OCI-LY3 (cell line): ENCODE results near the gene ZFX.
"Not testable (repeated sequence)": the region's sequence is repeated elsewhere in the genome, so short reads cannot be mapped to it uniquely, and the experiment has no call there.

ENCODE experiments used
- H2AFZ ChIP-seq: fragments of 200-600, 300-600 bp; shearing (Covaris generic); 2 replicates; pipeline ENCODE4 v1.6.0; 2014; ENCODE audit warnings: antibody characterized with exemption, low read depth, low read length
- H3K27ac ChIP-seq: fragments of 200-600, 300-600 bp; sonication (generic); 2 replicates; pipeline ENCODE4 v1.5.1; 2014; ENCODE audit warnings: mild to moderate bottlenecking, low read length, moderate library complexity, mixed read lengths
- H3K27me3 ChIP-seq: fragments of 200-600, 300-600 bp; sonication (generic); 2 replicates; pipeline ENCODE4 v1.6.1; 2014; ENCODE audit warnings: low read depth, low read length, mixed read lengths
- H3K36me3 ChIP-seq: fragments of 200-600, 300-600 bp; sonication (generic); replicated peaks from 2 replicates; pipeline ENCODE3; 2014; ENCODE audit warnings: low read depth, low read length, mixed read lengths
- H3K4me1 ChIP-seq: fragments of 300-600, 200-600 bp; sonication (generic); 2 replicates; pipeline ENCODE4 v1.6.1; 2014; ENCODE audit warnings: low read length, mixed read lengths
- H3K4me2 ChIP-seq: fragments of 200-600, 300-600 bp; sonication (generic); 2 replicates; pipeline ENCODE4 v1.6.1; 2014; ENCODE audit warnings: low read length, mixed read lengths
- H3K4me3 ChIP-seq: fragments of 300-600, 200-600 bp; sonication (generic); 2 replicates; pipeline ENCODE4 v1.5.1; 2014; ENCODE audit warnings: antibody characterized with exemption, mild to moderate bottlenecking, low read length, moderate library complexity
- H3K79me2 ChIP-seq: fragments of 300-600, 200-600 bp; shearing (Covaris generic); 2 replicates; pipeline ENCODE4 v1.6.1; 2014; ENCODE audit warnings: mild to moderate bottlenecking, low read length, mixed read lengths
- H3K9ac ChIP-seq: fragments of 300-600, 200-600 bp; shearing (Covaris generic); 2 replicates; pipeline ENCODE4 v1.6.0; 2014; ENCODE audit warnings: mild to moderate bottlenecking, low read length, moderate library complexity
- H3K9me3 ChIP-seq: fragments of 200-600, 300-600 bp; shearing (Covaris generic); 2 replicates; pipeline ENCODE4 v1.6.1; 2014; ENCODE audit warnings: low read length, mixed read lengths; ENCODE audit not compliant: insufficient read depth
- H4K20me1 ChIP-seq: fragments of 200-600, 300-600 bp; sonication (generic); 2 replicates; pipeline ENCODE4 v1.6.1; 2016; ENCODE audit warnings: low read length, mixed read lengths; ENCODE audit not compliant: insufficient read depth
- EZH2phosphoT487 ChIP-seq: fragments of 200-600 bp; shearing (Covaris generic); IDR thresholded peaks from 2 replicates; pipeline ENCODE4 v1.6.1; 2018; ENCODE audit warnings: antibody characterized with exemption, mixed run types, low read depth
- TF ChIP-seq, protein P1 (sequence below): fragments of 200-600, 300-600 bp; sonication (generic); IDR thresholded peaks from 2 replicates; pipeline ENCODE4 v1.5.1; 2014; ENCODE audit warnings: antibody characterized with exemption, low read length, low read depth

Gene ZFX

DNA sequence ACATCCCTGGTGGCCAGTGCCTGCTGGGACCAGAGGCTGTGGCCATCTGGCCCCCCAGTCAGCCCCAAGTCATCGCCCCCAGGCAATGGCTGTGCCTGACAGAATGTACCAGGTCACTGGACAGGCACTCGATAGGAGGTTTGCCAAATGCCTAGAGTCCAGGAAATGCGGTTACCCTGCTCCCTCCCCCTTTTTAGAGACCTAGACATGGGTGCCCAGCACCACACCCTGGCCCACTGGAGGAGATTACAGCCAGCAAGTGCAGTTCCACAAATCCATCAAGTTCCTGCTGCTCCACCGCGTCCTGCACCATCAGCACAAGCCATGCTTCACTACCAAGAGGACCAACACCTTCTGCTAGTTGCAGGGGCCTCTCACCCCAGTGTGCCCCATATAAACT lies 16.2 kb upstream of the ZFX start:
- no peak overlapping the region for H3K4me2 ChIP-seq
- H3K9me3 ChIP-seq = no peaks in the 10 kb centered on the region
- H3K27ac ChIP-seq = no peak overlapping the region
- no peak overlapping the region for H2AFZ ChIP-seq
- H3K36me3 ChIP-seq = no peaks in the 10 kb centered on the region
- TF ChIP-seq EZH2phosphoT487 = no peak
- TF ChIP-seq, protein P1, sequence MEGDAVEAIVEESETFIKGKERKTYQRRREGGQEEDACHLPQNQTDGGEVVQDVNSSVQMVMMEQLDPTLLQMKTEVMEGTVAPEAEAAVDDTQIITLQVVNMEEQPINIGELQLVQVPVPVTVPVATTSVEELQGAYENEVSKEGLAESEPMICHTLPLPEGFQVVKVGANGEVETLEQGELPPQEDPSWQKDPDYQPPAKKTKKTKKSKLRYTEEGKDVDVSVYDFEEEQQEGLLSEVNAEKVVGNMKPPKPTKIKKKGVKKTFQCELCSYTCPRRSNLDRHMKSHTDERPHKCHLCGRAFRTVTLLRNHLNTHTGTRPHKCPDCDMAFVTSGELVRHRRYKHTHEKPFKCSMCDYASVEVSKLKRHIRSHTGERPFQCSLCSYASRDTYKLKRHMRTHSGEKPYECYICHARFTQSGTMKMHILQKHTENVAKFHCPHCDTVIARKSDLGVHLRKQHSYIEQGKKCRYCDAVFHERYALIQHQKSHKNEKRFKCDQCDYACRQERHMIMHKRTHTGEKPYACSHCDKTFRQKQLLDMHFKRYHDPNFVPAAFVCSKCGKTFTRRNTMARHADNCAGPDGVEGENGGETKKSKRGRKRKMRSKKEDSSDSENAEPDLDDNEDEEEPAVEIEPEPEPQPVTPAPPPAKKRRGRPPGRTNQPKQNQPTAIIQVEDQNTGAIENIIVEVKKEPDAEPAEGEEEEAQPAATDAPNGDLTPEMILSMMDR = no peak
- H3K4me1 ChIP-seq = no peaks in the 10 kb centered on the region
- H3K4me3 ChIP-seq = no peak overlapping the region
- H3K27me3 ChIP-seq = no peaks in the 10 kb centered on the region
- no peaks in the 10 kb centered on the region for H4K20me1 ChIP-seq
- no peak overlapping the region for H3K9ac ChIP-seq
- no peaks in the 10 kb centered on the region for H3K79me2 ChIP-seq

DNA sequence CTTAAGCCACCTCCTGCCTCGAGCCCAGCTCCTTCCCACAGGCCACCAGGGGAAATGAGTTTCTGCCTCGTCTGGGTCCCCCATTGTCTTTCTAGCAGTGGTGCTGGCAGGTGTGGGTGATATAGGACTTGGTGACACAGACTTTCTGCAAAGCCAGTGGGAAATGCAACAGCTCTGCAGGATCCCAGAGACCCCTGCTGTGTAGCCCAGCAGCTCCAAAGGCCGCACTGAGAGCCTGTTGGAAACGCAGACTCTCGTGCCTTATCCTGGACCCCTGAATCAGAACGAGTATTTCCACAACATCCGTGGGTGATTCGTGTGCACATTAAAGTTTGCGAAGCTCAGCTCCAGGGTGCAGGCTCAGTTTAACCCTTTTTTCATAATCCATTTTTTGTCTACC lies 13.8 kb upstream of the ZFX start:
- not testable (repeated sequence) for H3K36me3 ChIP-seq, H3K9me3 ChIP-seq, H3K27ac ChIP-seq, H3K27me3 ChIP-seq, H2AFZ ChIP-seq, H3K4me2 ChIP-seq, H3K4me3 ChIP-seq, H3K9ac ChIP-seq, H4K20me1 ChIP-seq, H3K4me1 ChIP-seq, H3K79me2 ChIP-seq

DNA sequence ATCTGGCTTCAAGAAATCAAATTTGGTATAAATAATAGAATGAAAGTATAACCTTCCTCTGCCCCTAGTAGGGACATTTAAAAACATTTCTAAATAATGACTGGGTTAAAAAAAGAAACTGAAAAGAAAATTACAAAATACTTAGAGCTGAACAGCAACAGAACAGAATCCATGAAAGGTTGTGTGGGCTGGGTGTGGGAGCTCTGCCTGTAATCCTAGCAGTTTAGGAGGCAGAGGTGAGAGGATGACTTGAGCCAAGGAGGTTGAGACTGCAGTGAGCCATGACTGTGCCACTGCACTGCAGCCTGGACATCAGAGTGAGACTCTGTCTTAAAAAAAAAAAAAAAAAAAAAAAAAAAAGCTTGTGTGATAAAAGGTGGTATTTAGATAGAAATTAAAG lies 12.3 kb upstream of the ZFX start:
- no peaks in the 10 kb centered on the region for H4K20me1 ChIP-seq
- H3K9ac ChIP-seq = no peak overlapping the region
- no peak for TF ChIP-seq EZH2phosphoT487
- TF ChIP-seq, protein P1 = no peak
- H3K9me3 ChIP-seq = no peaks in the 10 kb centered on the region
- no peaks in the 10 kb centered on the region for H3K79me2 ChIP-seq
- no peak overlapping the region for H3K27ac ChIP-seq
- no peak overlapping the region for H3K4me3 ChIP-seq
- H3K36me3 ChIP-seq = no peaks in the 10 kb centered on the region
- H3K27me3 ChIP-seq = no peaks in the 10 kb centered on the region
- H3K4me2 ChIP-seq = no peak overlapping the region
- H3K4me1 ChIP-seq = no peaks in the 10 kb centered on the region
- H2AFZ ChIP-seq = no peak overlapping the region

DNA sequence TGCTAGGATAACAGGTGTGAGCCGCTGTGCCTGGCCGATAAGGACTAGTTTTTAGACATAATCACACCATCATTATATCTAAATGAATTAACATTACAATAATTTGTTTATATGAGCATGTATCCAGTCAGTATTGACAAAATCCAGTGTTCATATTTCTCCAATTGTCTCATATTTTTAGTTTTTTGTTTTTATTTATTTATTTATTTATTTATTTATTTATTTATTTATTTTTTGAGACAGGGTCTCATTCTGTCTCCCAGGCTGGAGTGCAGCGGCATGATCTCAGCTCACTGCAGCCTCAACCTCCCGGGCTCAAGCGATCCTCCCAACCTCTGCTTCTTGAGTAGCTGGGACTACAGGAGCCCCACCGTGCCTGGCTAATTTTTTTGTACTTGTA lies 5.5 kb upstream of the ZFX start:
- H3K27me3 ChIP-seq = not testable (repeated sequence)

DNA sequence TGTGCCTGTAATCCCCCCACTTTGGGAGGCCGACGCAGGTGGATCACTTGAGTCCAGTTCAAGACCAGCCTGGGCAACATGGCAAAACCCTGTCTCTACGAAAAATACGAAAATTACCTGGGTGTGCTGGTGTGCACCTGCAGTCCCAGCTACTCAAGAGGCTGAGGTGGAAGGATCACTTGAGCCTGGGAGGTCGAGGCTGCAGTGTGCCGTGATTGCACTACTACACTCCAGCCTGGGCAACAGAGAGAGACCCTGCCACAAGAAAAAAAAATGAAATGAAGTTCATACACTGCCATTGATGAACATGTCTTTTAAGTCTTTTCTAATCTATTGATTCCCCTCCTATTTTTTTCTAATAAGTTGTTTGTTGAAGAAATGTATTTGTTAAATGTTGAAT lies 5.0 kb upstream of the ZFX start:
- Histone ChIP-seq H3K27me3 (no peaks in the 10 kb centered on the region), H3K9me3 (no peaks in the 10 kb centered on the region), H3K27ac (no peak overlapping the region), H3K9ac (no peak overlapping the region), H3K79me2 (peaks cover 8% of the 10 kb centered on the region), H3K4me1 (peaks cover 8% of the 10 kb centered on the region), H4K20me1 (no peaks in the 10 kb centered on the region), H3K4me3 (no peak overlapping the region), H3K4me2 (no peak overlapping the region), H2AFZ (no peak overlapping the region), H3K36me3 (no peaks in the 10 kb centered on the region)
- TF ChIP-seq, protein P1 = no peak
- no peak for TF ChIP-seq EZH2phosphoT487

More for the DNA sequence above, 5.5 kb upstream of the ZFX start:
- not testable (repeated sequence) for H3K4me1 ChIP-seq, H3K79me2 ChIP-seq, H3K9me3 ChIP-seq, H3K4me2 ChIP-seq, H3K4me3 ChIP-seq, H3K36me3 ChIP-seq, H4K20me1 ChIP-seq, H3K9ac ChIP-seq, H3K27ac ChIP-seq, H2AFZ ChIP-seq
